NOMO-1 (cell line): ENCODE results near the gene MTX2.
"Not testable (repeated sequence)": the region's sequence is repeated elsewhere in the genome, so short reads cannot be mapped to it uniquely, and the experiment has no call there.

ENCODE experiments used
- DNase-seq, 2 experiments: peaks; one replicate each; lab custom pipeline; 2025; ENCODE audit not compliant: unreplicated experiment in 2 of 2; lab: John Stamatoyannopoulos, UW

The MTX2 gene

DNA sequence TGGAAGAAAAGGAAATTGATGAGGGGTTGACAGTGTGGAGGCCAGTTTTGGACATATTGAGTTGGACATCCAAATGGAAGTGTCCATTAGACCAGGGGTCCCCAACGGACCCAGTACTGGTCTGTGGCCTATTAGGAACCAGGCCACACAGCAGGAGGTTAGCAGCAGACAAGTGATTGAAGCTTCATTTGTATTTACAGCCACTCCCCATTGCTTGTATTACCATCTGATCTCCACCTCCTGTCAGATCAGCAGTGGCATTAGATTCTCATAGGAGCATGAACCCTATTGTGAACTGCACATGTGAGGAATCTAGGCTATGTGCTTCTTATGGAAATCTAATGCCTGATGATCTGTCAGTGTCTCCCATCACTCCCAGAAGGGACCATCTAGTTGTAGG is 99.1 kb downstream of the MTX2 start:
- no peak for DNase-seq

DNA sequence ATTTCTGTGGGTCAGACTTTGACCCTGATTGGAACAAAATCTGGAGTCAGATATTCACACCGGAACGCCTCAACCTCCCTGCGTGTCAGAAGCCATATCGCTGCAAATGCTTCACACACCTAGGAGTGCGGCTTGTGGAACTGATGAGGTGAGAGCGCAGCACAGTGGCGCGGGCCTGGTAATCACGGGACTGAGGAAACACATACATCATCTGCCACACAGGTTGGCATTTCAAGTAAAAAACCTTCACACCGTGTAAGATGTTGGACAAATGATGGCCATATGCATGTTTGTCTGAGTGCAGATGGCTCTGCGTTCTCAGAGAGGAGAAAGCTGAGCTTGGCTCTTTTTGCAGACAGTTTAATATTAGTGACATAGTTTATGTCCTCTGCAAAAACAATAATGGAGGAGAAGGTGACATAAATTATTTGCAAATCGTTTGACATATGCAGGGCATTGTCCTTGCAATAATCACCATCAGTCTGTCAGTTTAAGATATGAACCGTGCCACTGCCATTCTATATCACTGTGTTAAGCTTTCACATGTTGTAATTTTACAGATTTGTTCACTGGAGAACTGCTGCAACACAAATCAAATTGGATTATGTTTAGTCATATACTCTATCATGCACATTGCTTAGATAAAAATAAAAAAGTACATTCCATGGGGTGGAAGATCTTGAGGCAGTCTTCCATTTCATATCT is 101.4 kb downstream of the MTX2 start:
- DNase-seq = no peak

DNA sequence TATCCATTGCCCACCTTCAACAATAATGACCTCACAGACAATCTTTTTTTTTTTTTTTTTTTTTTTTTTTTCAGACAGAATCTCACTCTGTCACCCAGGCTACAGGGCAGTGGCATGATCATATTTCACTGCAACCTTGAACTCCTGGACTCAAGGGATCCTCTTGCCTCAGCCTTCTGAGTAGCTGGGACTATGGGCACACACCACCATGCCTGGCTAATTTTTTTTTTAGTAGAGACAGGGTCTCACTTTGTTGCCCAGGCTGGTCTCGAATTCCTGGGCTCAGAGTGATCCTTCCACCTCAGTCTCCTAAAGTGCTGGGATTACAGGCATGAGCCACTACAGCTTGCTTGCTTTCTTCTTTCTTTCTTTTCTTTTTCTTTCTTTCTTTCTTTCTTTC is 103.9 kb downstream of the MTX2 start:
- DNase-seq = not testable (repeated sequence)

DNA sequence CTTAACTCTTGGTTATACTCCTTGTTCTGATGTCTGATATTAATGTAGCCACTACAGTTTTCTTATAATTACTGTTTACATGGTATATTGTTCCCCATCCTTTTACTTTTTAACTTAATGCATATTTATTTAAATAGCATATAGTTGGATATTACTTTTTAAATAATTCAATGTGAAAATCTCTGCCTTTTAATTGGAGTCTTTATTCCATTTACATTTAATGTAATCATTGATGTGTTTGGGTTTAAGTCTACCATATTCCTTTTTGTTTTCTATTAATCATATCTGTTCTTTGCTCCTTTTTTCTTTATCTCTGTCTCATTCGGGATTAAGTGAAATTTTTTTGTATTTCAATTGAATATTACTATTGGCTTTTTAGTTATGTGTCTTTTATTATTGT is 109.1 kb downstream of the MTX2 start:
- DNase-seq = no peak

DNA sequence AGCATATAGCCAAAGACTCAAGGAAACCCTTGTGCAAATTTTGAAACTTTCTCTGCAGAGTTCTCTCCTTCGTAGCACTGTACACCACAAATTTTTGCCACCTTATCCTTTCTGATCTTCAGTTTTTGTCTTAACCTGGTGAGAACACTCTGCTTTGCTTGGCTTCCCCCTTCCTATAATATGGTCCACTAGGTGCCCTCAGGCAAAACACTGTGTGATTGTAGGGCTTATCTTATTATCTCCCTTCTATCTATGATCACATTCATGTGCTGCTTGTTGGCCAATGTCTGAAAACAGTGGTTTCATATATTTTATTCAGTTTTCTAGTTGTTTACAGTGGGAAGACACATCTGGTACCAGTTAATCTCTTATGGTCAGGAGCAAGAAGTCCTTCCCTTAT is 111.1 kb downstream of the MTX2 start:
- DNase-seq = no peak

DNA sequence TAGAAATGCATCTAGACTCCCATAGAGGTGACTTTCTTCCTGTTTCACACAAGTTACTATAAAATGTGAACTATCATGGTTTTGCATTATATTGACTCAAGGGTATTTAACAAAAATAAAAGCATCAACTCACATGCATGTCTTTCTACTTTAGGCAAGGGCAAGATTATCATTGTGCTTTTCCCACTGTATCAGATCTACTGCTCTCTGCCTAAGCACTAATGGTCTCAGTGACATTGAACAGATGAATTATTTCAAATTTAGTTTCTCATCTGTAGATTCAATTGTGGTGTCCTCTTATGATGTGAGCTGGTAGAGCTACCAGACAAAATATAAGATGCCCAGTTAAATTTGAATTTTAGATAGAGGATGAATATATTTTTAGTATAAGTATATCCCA is 113.9 kb downstream of the MTX2 start:
- no peak for DNase-seq

DNA sequence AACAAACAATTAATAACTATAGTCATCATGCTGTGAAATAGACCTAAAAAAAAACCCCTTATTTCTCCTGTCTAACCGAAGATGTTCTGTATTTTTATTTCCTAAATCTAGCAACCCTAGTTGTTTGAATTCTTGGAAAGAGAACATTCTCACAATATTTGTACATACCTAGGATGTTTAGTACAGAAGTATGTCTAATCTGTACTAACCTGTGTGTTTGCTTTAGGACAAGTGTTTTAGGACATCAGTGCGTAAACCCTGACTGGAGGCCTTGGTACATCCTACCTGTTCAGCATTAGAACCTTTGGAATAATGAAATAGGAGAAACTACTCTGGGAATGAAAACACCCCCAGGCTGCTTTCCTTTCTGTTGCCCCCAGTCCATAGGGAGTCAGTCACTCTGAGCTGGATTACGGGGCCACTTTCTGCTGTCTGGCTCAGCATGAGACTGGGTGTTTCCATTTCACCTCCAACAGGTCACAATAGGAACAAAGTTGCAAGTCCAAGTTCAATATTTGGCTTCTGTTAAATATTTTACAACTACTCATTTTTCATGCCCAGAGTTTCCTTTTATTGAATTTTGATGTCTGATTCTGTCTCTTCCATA is 114.7 kb downstream of the MTX2 start:
- no peak for DNase-seq

DNA sequence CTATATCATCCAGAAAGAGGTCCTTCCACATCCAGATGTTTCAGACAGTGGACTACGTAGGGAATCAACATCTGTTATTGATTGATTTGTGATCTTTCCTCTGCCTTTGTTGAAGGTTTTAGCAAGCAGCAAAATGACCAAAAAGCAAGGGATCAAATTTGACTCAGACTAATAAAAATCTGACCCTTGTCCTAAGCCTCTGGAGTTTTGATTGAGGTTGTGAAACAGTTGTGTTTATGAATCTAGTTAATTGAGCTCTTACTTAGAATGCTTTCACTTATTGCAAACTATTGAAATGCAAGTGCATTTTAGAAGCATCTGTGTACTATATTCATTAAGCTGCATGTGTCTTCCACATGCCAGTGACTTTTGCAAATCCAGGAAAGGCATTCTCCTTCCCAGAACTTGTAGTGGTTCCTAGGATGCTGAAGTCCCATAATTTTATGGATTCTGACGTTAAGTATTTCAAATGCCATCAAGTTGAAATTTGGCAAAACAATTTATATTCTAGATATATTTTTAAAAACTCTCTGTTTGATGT is 116.0 kb downstream of the MTX2 start:
- DNase-seq = no peak

DNA sequence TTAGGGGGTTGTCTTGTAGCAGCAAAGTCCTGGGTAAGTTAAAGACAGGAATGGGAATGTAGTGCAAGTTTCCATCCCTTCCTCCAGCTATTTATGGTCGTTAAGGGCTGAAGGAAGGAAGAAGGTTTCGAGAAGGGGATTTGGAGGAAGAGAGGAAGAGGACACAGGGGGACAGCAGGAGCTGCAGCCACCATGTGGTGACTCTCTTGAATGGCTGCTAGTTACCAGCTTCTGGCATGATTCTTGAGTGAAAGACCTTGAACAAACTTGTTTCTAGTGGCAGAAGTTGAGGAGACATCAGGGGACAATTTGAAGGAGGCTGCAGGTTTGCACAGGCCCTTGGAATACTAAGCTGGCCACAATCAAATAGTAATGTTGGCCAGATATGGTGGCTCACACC is 116.6 kb downstream of the MTX2 start:
- DNase-seq = no peak
